WTC11 (cell line): Measurements from ENCODE around the gene WSCD1. TPM values are rescaled to one million over a fixed set of nuclear protein-coding genes. Genes with fewer than 3 reads are reported as not detected.

ENCODE experiments used
- ATAC-seq: fragments of 200-7000 bp; cut with Tn5 transposase; 2 replicates; pipeline ENCODE4 v1.10.0; 2021; ENCODE audit warnings: mild to moderate bottlenecking, moderate library complexity
- CTCF ChIA-PET: fragments of 300-600 bp; sonication (Branson Sonifier 250); formaldehyde crosslinking; loops from one replicate; lab custom pipeline; 2021; ENCODE audit warnings: antibody characterized with exemption; lab: Charles Lee
- POLR2A ChIA-PET: fragments of 350-600 bp; sonication (Branson Sonifier 250); formaldehyde crosslinking; loops from one replicate; lab custom pipeline; 2021; ENCODE audit warnings: antibody characterized with exemption; lab: Charles Lee
- DNase-seq: peaks from one replicate; pipeline ENCODE4 v3.0.0; 2021; ENCODE audit warnings: low spot score
- H3K27ac Mint-ChIP-seq: 2 replicates; pipeline ENCODE4 v1.8.0; 2021; ENCODE audit warnings: mixed read lengths
- H3K27me3 Mint-ChIP-seq: 2 replicates; pipeline ENCODE4 v1.8.0; 2021; ENCODE audit warnings: low read depth, mild to moderate bottlenecking, moderate library complexity, mixed read lengths
- H3K36me3 Mint-ChIP-seq: 2 replicates; pipeline ENCODE4 v1.8.0; 2021; ENCODE audit warnings: mixed read lengths
- H3K4me1 Mint-ChIP-seq: 2 replicates; pipeline ENCODE4 v1.8.0; 2022; ENCODE audit warnings: mixed read lengths
- H3K4me3 Mint-ChIP-seq: 2 replicates; pipeline ENCODE4 v1.8.0; 2021; ENCODE audit warnings: mild to moderate bottlenecking, moderate library complexity, mixed read lengths
- H3K9me3 Mint-ChIP-seq: 2 replicates; pipeline ENCODE4 v1.8.0; 2021; ENCODE audit warnings: mixed read lengths
- ATF1 ChIP-seq: sonication (generic); formaldehyde crosslinking; IDR thresholded peaks from 2 replicates; pipeline ENCODE4 v1.8.1; 2023; ENCODE audit warnings: mild to moderate bottlenecking, moderate library complexity, missing genetic modification reagents
- ELF4 ChIP-seq: sonication (generic); formaldehyde crosslinking; IDR thresholded peaks from 2 replicates; pipeline ENCODE4 v1.8.1; 2022; ENCODE audit warnings: low read depth, mild to moderate bottlenecking, moderate library complexity, missing genetic modification reagents
- ESRRA ChIP-seq: sonication (generic); formaldehyde crosslinking; IDR thresholded peaks from 2 replicates; pipeline ENCODE4 v1.8.1; 2022; ENCODE audit warnings: mild to moderate bottlenecking, missing genetic modification reagents, borderline replicate concordance
- FOXJ3 ChIP-seq: sonication (generic); formaldehyde crosslinking; IDR thresholded peaks from 2 replicates; pipeline ENCODE4 v1.9.0; 2021; ENCODE audit warnings: missing genetic modification reagents, mild to moderate bottlenecking, borderline replicate concordance
- FOXK1 ChIP-seq: sonication (generic); formaldehyde crosslinking; IDR thresholded peaks from 2 replicates; pipeline ENCODE4 v1.8.0; 2022; ENCODE audit warnings: mild to moderate bottlenecking, moderate library complexity, missing genetic modification reagents
- FOXP1 ChIP-seq: sonication (generic); formaldehyde crosslinking; IDR thresholded peaks from 2 replicates; pipeline ENCODE4 v1.8.0; 2022; ENCODE audit warnings: missing genetic modification reagents, mild to moderate bottlenecking, moderate library complexity, borderline replicate concordance
- IRF2 ChIP-seq: sonication (generic); formaldehyde crosslinking; IDR thresholded peaks from 2 replicates; pipeline ENCODE4 v1.8.0; 2022; ENCODE audit warnings: low read depth, missing genetic modification reagents, borderline replicate concordance
- NFATC4 ChIP-seq: fragments of 250-450 bp; sonication (Bioruptor Pico); IDR thresholded peaks from 2 replicates; pipeline ENCODE4 v1.9.0; 2021; ENCODE audit warnings: mild to moderate bottlenecking
- NFYB ChIP-seq: sonication (generic); formaldehyde crosslinking; conservative IDR thresholded peaks from 2 replicates; pipeline ENCODE4 v1.8.0; 2022; ENCODE audit warnings: low read depth, missing genetic modification reagents
- NR1H2 ChIP-seq: sonication (generic); formaldehyde crosslinking; IDR thresholded peaks from 2 replicates; pipeline ENCODE4 v1.9.0; 2021; ENCODE audit warnings: mild to moderate bottlenecking, moderate library complexity, missing genetic modification reagents
- SOX15 ChIP-seq: fragments of 250-450 bp; sonication (Bioruptor Pico); IDR thresholded peaks from 2 replicates; pipeline ENCODE4 v1.9.0; 2021; ENCODE audit warnings: mild to moderate bottlenecking
- ZBTB21 ChIP-seq: sonication (generic); formaldehyde crosslinking; IDR thresholded peaks from 2 replicates; pipeline ENCODE4 v1.8.1; 2023; ENCODE audit warnings: mild to moderate bottlenecking, missing genetic modification reagents, borderline replicate concordance
- ZNF138 ChIP-seq: sonication (generic); formaldehyde crosslinking; conservative IDR thresholded peaks from 2 replicates; pipeline ENCODE4 v1.8.1; 2022; ENCODE audit warnings: mild to moderate bottlenecking, moderate library complexity, missing genetic modification reagents
- ZNF219 ChIP-seq: sonication (generic); formaldehyde crosslinking; IDR thresholded peaks from 2 replicates; pipeline ENCODE4 v1.8.0; 2023; ENCODE audit warnings: missing genetic modification reagents, mild to moderate bottlenecking, borderline replicate concordance
- ZNF263 ChIP-seq: sonication (generic); formaldehyde crosslinking; IDR thresholded peaks from 2 replicates; pipeline ENCODE4 v1.8.1; 2022; ENCODE audit warnings: low read depth, mild to moderate bottlenecking, moderate library complexity, missing genetic modification reagents
- total RNA-seq: library from RNA; stranded (reverse); gene quantifications from 3 replicates; pipeline ENCODE4 v1.2.3, GENCODE V29; 2021
- TF ChIP-seq, protein P1 (sequence below): sonication (generic); formaldehyde crosslinking; IDR thresholded peaks from 2 replicates; pipeline ENCODE4 v1.8.0; 2022; ENCODE audit warnings: mild to moderate bottlenecking, missing genetic modification reagents
- TF ChIP-seq, protein P2 (sequence below): sonication (generic); formaldehyde crosslinking; IDR thresholded peaks from 2 replicates; pipeline ENCODE4 v1.8.1; 2023; ENCODE audit warnings: mild to moderate bottlenecking, missing genetic modification reagents
- TF ChIP-seq, protein P3 (sequence below): sonication (generic); formaldehyde crosslinking; IDR thresholded peaks from 2 replicates; pipeline ENCODE4 v1.8.1; 2022; ENCODE audit warnings: low read depth, mild to moderate bottlenecking, moderate library complexity, missing genetic modification reagents, borderline replicate concordance
- TF ChIP-seq, protein P4 (sequence below): sonication (generic); formaldehyde crosslinking; IDR thresholded peaks from 2 replicates; pipeline ENCODE4 v1.8.0; 2022; ENCODE audit warnings: mild to moderate bottlenecking, missing genetic modification reagents
- TF ChIP-seq, protein P5 (sequence below): fragments of 250-450 bp; sonication (Bioruptor Pico); IDR thresholded peaks from 2 replicates; pipeline ENCODE4 v1.9.0; 2021; ENCODE audit warnings: mild to moderate bottlenecking

Gene WSCD1
- total RNA-seq, 1 experiment from 2014 or later: 57.5 TPM

DNA sequence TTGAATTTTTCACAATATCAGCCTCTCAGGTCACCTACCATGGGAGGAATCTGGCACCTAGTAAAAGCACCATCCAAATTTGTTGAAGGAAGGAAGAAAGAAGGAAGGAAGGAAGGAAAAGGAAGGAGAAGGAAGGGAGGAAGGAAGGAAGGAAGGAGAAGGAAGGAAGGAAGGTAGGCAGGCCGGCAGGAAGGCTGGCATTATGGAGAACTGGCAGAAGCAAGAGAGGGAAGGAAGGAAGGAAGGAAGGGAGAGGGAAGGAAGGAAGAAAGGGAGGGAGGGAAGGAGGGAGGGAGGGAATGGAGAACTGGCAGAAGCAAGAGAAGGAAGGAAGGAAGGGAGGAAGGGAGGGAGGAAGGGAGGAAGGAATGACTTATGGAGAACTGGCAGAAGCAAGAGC, 24.3 kb downstream of the WSCD1 start (continued):
- TF ChIP-seq, protein P1, sequence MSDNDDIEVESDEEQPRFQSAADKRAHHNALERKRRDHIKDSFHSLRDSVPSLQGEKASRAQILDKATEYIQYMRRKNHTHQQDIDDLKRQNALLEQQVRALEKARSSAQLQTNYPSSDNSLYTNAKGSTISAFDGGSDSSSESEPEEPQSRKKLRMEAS (CRISPR knock-in tag): no peak
- TF ChIP-seq ZBTB21 (CRISPR knock-in tag): no peak

DNA sequence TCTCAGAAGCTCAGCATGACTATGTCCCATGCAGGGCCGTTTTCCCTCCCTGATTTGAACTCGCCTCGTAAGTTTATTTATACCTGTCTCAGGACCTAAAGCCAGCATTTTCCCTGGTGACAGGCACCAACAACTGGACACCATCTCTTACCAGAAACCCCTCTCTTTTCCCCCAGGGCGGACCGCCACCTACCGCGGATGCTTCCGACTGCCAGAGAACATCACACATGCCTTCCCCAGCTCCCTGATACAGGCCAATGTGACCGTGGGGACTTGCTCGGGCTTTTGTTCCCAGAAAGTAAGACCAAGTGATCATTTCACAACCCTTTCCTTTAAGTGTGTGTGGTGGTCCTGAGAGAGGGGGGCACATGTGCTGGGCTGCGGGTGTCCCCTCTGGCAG, 24.7 kb downstream of the WSCD1 start:
- Mint-ChIP-seq H3K27ac (no peak overlapping the region), H3K4me3 (no peak overlapping the region), H3K36me3 (peaks cover 60% of the 10 kb centered on the region), H3K4me1 (peaks cover 29% of the 10 kb centered on the region), H3K27me3 (no peaks in the 10 kb centered on the region), H3K9me3 (no peaks in the 10 kb centered on the region)
- ChIA-PET CTCF (no interaction called here), POLR2A (no interaction called here)
- ATAC-seq: no peak
- DNase-seq: no peak
- TF ChIP-seq, protein P2, sequence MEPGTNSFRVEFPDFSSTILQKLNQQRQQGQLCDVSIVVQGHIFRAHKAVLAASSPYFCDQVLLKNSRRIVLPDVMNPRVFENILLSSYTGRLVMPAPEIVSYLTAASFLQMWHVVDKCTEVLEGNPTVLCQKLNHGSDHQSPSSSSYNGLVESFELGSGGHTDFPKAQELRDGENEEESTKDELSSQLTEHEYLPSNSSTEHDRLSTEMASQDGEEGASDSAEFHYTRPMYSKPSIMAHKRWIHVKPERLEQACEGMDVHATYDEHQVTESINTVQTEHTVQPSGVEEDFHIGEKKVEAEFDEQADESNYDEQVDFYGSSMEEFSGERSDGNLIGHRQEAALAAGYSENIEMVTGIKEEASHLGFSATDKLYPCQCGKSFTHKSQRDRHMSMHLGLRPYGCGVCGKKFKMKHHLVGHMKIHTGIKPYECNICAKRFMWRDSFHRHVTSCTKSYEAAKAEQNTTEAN (CRISPR knock-in tag): no peak
- TF ChIP-seq ZNF219 (CRISPR knock-in tag) (no peak), ESRRA (no peak), FOXK1 (CRISPR knock-in tag) (no peak), ATF1 (CRISPR knock-in tag) (no peak), NFATC4 (CRISPR knock-in tag) (no peak), ZNF263 (CRISPR knock-in tag) (no peak), ELF4 (CRISPR knock-in tag) (no peak), NR1H2 (CRISPR knock-in tag) (no peak), IRF2 (CRISPR knock-in tag) (no peak), SOX15 (CRISPR knock-in tag) (no peak), FOXJ3 (CRISPR knock-in tag) (no peak), ZNF138 (CRISPR knock-in tag) (no peak), NFYB (no peak), FOXP1 (no peak)
- TF ChIP-seq, protein P3, sequence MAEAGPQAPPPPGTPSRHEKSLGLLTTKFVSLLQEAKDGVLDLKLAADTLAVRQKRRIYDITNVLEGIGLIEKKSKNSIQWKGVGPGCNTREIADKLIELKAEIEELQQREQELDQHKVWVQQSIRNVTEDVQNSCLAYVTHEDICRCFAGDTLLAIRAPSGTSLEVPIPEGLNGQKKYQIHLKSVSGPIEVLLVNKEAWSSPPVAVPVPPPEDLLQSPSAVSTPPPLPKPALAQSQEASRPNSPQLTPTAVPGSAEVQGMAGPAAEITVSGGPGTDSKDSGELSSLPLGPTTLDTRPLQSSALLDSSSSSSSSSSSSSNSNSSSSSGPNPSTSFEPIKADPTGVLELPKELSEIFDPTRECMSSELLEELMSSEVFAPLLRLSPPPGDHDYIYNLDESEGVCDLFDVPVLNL: no peak
- TF ChIP-seq, protein P4, sequence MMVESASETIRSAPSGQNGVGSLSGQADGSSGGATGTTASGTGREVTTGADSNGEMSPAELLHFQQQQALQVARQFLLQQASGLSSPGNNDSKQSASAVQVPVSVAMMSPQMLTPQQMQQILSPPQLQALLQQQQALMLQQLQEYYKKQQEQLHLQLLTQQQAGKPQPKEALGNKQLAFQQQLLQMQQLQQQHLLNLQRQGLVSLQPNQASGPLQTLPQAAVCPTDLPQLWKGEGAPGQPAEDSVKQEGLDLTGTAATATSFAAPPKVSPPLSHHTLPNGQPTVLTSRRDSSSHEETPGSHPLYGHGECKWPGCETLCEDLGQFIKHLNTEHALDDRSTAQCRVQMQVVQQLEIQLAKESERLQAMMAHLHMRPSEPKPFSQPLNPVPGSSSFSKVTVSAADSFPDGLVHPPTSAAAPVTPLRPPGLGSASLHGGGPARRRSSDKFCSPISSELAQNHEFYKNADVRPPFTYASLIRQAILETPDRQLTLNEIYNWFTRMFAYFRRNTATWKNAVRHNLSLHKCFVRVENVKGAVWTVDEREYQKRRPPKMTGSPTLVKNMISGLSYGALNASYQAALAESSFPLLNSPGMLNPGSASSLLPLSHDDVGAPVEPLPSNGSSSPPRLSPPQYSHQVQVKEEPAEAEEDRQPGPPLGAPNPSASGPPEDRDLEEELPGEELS (CRISPR knock-in tag): no peak
- TF ChIP-seq, protein P5, sequence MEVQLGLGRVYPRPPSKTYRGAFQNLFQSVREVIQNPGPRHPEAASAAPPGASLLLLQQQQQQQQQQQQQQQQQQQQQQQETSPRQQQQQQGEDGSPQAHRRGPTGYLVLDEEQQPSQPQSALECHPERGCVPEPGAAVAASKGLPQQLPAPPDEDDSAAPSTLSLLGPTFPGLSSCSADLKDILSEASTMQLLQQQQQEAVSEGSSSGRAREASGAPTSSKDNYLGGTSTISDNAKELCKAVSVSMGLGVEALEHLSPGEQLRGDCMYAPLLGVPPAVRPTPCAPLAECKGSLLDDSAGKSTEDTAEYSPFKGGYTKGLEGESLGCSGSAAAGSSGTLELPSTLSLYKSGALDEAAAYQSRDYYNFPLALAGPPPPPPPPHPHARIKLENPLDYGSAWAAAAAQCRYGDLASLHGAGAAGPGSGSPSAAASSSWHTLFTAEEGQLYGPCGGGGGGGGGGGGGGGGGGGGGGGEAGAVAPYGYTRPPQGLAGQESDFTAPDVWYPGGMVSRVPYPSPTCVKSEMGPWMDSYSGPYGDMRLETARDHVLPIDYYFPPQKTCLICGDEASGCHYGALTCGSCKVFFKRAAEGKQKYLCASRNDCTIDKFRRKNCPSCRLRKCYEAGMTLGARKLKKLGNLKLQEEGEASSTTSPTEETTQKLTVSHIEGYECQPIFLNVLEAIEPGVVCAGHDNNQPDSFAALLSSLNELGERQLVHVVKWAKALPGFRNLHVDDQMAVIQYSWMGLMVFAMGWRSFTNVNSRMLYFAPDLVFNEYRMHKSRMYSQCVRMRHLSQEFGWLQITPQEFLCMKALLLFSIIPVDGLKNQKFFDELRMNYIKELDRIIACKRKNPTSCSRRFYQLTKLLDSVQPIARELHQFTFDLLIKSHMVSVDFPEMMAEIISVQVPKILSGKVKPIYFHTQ (CRISPR knock-in tag): no peak
